Measurements from ENCODE around the gene NBPF3.

The NBPF3 gene

DNA sequence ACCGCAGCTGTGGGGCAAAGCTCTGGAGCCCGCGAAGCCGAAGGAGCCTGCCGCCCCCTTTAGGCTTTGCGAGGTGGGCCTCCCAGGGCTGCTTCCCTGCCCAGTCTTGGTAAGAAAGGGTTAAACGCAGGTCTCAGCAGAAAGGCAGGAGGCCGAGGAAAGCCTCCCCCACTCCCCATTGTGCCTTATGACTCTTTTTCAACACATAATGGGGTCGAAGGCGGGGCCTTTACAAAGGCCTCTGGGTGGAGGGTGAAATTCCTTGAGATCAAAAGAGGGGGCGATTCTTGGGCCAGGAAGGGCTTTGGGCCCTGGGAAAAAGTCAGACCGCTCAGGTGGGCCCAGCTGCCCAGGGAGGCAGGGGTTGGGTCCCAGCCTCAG is 70.2 kb downstream of the NBPF3 start:
- TF ChIP-seq ZNF8 (CRISPR knock-in tag; IDR thresholded peaks at IDR 0.05) (no peak), ZNF70 (CRISPR knock-in tag; IDR thresholded peaks at IDR 0.05) (no peak), ZFP30 (CRISPR knock-in tag; IDR thresholded peaks at IDR 0.05) (no peak), ARNTL (CRISPR knock-in tag; IDR thresholded peaks at IDR 0.05; ENCODE audit: borderline replicate concordance, low read depth) (no peak), BACH2 (CRISPR knock-in tag; IDR thresholded peaks at IDR 0.05; ENCODE audit: borderline replicate concordance) (no peak), ESRRG (CRISPR knock-in tag; IDR thresholded peaks at IDR 0.05) (no peak), GLIS3 (CRISPR knock-in tag; IDR thresholded peaks at IDR 0.05) (no peak), ZC3H10 (CRISPR knock-in tag; IDR thresholded peaks at IDR 0.05) (no peak), ZNF565 (CRISPR knock-in tag; conservative IDR thresholded peaks at IDR 0.05; ENCODE audit: low read depth) (no peak), TCF4 (CRISPR knock-in tag; IDR thresholded peaks at IDR 0.05; ENCODE audit: borderline replicate concordance) (no peak), PPARA (CRISPR knock-in tag; IDR thresholded peaks at IDR 0.05; ENCODE audit: borderline replicate concordance) (no peak), ISL1 (CRISPR knock-in tag; IDR thresholded peaks at IDR 0.05) (no peak)
- TF ChIP-seq, protein P1, sequence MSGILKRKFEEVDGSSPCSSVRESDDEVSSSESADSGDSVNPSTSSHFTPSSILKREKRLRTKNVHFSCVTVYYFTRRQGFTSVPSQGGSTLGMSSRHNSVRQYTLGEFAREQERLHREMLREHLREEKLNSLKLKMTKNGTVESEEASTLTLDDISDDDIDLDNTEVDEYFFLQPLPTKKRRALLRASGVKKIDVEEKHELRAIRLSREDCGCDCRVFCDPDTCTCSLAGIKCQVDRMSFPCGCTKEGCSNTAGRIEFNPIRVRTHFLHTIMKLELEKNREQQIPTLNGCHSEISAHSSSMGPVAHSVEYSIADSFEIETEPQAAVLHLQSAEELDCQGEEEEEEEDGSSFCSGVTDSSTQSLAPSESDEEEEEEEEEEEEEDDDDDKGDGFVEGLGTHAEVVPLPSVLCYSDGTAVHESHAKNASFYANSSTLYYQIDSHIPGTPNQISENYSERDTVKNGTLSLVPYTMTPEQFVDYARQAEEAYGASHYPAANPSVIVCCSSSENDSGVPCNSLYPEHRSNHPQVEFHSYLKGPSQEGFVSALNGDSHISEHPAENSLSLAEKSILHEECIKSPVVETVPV (CRISPR knock-in tag; IDR thresholded peaks at IDR 0.05): no peak
- TF ChIP-seq, protein P2, sequence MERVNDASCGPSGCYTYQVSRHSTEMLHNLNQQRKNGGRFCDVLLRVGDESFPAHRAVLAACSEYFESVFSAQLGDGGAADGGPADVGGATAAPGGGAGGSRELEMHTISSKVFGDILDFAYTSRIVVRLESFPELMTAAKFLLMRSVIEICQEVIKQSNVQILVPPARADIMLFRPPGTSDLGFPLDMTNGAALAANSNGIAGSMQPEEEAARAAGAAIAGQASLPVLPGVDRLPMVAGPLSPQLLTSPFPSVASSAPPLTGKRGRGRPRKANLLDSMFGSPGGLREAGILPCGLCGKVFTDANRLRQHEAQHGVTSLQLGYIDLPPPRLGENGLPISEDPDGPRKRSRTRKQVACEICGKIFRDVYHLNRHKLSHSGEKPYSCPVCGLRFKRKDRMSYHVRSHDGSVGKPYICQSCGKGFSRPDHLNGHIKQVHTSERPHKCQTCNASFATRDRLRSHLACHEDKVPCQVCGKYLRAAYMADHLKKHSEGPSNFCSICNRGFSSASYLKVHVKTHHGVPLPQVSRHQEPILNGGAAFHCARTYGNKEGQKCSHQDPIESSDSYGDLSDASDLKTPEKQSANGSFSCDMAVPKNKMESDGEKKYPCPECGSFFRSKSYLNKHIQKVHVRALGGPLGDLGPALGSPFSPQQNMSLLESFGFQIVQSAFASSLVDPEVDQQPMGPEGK (CRISPR knock-in tag; IDR thresholded peaks at IDR 0.05; ENCODE audit: borderline replicate concordance): no peak
- no peak for ATAC-seq

DNA sequence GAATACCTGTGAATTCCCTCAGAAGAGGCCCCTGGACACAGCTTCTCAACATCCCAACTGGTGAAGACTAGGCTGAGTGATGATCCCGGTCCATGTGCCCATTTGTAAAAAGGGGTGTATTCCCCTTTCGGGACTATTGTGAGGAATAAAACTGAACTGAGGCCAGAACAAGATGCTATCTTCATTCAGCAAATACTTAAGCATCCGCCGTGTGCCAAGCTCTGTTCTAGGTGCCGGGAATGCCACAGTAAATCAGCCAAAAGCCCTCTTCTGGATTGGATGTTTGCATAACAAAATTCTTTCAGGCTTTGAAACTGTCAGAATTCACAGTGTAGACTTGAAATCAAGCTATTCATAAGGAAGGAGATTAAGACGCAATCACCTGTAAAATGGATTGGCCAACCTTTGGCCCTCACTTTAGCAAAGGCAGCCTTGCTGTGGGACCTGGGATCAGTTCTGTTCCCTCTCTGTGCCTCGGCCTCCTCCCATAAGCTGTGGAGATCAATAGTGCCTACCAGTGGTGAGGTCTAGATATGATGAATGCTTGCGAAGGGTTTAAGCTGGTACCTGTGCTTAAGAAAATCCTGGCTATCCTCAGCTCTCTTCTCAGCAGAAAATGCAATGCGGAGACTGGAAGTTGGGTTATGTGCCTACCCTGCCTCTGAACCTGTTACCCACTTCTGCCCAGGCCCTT is 71.1 kb downstream of the NBPF3 start:
- ATAC-seq: 0 out of 3 replicates have a peak, but pooled peaks have one; percentile 4
- no peak for TF ChIP-seq TOX (CRISPR knock-in tag; IDR thresholded peaks at IDR 0.05; ENCODE audit: borderline replicate concordance)
- no peak for TF ChIP-seq ESRRG (CRISPR knock-in tag; IDR thresholded peaks at IDR 0.05)
- TF ChIP-seq SNAI2 (CRISPR knock-in tag; IDR thresholded peaks at IDR 0.05): no peak
- no peak for TF ChIP-seq ZNF70 (CRISPR knock-in tag; IDR thresholded peaks at IDR 0.05)
- TF ChIP-seq, protein P3, sequence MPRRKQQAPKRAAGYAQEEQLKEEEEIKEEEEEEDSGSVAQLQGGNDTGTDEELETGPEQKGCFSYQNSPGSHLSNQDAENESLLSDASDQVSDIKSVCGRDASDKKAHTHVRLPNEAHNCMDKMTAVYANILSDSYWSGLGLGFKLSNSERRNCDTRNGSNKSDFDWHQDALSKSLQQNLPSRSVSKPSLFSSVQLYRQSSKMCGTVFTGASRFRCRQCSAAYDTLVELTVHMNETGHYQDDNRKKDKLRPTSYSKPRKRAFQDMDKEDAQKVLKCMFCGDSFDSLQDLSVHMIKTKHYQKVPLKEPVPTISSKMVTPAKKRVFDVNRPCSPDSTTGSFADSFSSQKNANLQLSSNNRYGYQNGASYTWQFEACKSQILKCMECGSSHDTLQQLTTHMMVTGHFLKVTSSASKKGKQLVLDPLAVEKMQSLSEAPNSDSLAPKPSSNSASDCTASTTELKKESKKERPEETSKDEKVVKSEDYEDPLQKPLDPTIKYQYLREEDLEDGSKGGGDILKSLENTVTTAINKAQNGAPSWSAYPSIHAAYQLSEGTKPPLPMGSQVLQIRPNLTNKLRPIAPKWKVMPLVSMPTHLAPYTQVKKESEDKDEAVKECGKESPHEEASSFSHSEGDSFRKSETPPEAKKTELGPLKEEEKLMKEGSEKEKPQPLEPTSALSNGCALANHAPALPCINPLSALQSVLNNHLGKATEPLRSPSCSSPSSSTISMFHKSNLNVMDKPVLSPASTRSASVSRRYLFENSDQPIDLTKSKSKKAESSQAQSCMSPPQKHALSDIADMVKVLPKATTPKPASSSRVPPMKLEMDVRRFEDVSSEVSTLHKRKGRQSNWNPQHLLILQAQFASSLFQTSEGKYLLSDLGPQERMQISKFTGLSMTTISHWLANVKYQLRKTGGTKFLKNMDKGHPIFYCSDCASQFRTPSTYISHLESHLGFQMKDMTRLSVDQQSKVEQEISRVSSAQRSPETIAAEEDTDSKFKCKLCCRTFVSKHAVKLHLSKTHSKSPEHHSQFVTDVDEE (CRISPR knock-in tag; IDR thresholded peaks at IDR 0.05): no peak
- no peak for TF ChIP-seq PPARA (CRISPR knock-in tag; IDR thresholded peaks at IDR 0.05; ENCODE audit: borderline replicate concordance)
- TF ChIP-seq ZNF565 (CRISPR knock-in tag; conservative IDR thresholded peaks at IDR 0.05; ENCODE audit: low read depth): no peak
- TF ChIP-seq, protein P4, sequence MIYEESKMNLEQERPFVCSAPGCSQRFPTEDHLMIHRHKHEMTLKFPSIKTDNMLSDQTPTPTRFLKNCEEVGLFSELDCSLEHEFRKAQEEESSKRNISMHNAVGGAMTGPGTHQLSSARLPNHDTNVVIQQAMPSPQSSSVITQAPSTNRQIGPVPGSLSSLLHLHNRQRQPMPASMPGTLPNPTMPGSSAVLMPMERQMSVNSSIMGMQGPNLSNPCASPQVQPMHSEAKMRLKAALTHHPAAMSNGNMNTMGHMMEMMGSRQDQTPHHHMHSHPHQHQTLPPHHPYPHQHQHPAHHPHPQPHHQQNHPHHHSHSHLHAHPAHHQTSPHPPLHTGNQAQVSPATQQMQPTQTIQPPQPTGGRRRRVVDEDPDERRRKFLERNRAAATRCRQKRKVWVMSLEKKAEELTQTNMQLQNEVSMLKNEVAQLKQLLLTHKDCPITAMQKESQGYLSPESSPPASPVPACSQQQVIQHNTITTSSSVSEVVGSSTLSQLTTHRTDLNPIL (CRISPR knock-in tag; IDR thresholded peaks at IDR 0.05; ENCODE audit: low read depth): no peak

DNA sequence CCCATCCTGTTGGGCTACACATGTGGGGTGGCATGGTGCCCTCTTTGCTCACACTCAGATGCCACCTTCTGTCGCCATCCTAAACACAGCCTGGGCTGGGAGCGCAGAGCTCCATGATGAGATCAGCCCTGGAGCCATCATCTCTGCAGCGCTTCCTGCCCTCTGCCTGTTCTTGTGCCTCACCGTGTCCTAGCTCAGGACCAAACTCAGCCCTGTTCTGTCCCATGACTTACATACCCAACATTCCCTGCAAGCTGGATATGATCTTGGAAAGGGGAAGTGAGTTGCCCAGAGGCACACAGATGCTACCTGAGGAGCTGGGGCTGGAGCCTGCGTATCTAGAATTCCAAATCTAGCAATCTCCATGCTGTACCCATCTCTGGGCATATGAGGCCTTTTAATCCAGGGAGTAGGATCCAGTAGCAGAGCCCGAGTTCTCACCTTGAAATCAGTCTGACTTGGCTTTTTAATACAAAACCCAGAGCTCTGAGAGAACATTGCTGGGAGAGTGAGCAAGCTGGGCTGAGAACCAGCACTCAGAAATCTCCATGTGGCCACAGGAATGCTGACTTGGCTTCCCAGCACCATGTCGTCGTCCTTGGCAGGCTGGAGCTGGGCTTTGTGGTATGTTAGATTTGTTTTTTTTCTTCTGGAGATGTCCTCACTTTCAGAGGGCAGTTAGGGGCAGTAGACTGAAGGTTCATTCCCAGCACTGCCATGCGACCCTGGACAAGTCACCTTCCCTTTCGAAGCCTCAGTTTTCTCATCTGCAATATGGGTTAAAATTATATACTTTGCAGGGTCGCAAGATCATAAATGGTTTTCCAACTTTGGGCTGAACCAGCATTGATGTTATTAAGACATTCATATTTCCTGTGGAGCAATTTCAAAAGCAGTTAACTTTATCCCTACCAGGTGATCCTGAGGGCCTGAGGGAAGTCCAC is 71.9 kb downstream of the NBPF3 start:
- TF ChIP-seq, protein P2 (CRISPR knock-in tag; IDR thresholded peaks at IDR 0.05; ENCODE audit: borderline replicate concordance): no peak
- TF ChIP-seq ZFP3 (CRISPR knock-in tag; IDR thresholded peaks at IDR 0.05): no peak
- no peak for TF ChIP-seq ZC3H10 (CRISPR knock-in tag; IDR thresholded peaks at IDR 0.05)
- TF ChIP-seq SNAI2 (CRISPR knock-in tag; IDR thresholded peaks at IDR 0.05): no peak
- TF ChIP-seq ZNF70 (CRISPR knock-in tag; IDR thresholded peaks at IDR 0.05): no peak
- TF ChIP-seq ESRRG (CRISPR knock-in tag; IDR thresholded peaks at IDR 0.05): no peak
- TF ChIP-seq GLIS3 (CRISPR knock-in tag; IDR thresholded peaks at IDR 0.05): no peak
- no peak for TF ChIP-seq TOX (CRISPR knock-in tag; IDR thresholded peaks at IDR 0.05; ENCODE audit: borderline replicate concordance)
- TF ChIP-seq, protein P5, sequence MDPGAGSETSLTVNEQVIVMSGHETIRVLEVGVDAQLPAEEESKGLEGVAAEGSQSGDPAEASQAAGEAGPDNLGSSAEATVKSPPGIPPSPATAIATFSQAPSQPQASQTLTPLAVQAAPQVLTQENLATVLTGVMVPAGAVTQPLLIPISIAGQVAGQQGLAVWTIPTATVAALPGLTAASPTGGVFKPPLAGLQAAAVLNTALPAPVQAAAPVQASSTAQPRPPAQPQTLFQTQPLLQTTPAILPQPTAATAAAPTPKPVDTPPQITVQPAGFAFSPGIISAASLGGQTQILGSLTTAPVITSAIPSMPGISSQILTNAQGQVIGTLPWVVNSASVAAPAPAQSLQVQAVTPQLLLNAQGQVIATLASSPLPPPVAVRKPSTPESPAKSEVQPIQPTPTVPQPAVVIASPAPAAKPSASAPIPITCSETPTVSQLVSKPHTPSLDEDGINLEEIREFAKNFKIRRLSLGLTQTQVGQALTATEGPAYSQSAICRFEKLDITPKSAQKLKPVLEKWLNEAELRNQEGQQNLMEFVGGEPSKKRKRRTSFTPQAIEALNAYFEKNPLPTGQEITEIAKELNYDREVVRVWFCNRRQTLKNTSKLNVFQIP (CRISPR knock-in tag; IDR thresholded peaks at IDR 0.05; ENCODE audit: borderline replicate concordance, low read depth): no peak
- no peak for TF ChIP-seq ISL1 (CRISPR knock-in tag; IDR thresholded peaks at IDR 0.05)
- no peak for TF ChIP-seq ARNTL (CRISPR knock-in tag; IDR thresholded peaks at IDR 0.05; ENCODE audit: borderline replicate concordance, low read depth)
- TF ChIP-seq ZNF565 (CRISPR knock-in tag; conservative IDR thresholded peaks at IDR 0.05; ENCODE audit: low read depth): no peak
- TF ChIP-seq CSDC2 (CRISPR knock-in tag; IDR thresholded peaks at IDR 0.05): no peak
- TF ChIP-seq ZNF8 (CRISPR knock-in tag; IDR thresholded peaks at IDR 0.05): no peak
- no peak for TF ChIP-seq TCF4 (CRISPR knock-in tag; IDR thresholded peaks at IDR 0.05; ENCODE audit: borderline replicate concordance)

More for the DNA sequence above, 71.9 kb downstream of the NBPF3 start:
- ATAC-seq: peak; percentile 86
